ENCODE data around the gene KCNJ1. TPM values are rescaled to one million over a fixed set of nuclear protein-coding genes. Genes with fewer than 3 reads are reported as not detected.

KCNJ1 gene
- total and polyA plus RNA-seq, 8 donors: 0.09 to 0.83 (median 0.38) TPM; not detected in 2

DNA sequence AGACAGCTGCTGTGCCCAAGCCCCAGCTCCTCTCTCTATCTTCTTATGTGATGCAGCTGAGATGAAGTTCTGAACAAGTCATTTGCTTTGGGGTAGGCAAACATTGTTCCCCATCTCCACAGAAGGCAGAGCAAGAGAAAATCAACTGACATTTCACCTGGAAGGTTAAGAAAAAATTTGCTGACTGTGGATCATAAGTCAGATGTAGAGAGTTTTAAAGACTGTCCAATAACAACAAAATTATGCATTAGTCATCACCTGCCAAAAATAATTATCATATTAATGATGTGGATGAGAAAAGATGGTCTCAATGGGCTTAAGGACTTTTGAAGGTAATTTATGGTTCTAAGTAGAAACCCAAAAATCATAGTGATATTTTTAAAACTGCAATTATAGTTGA, 59.2 kb downstream of the KCNJ1 start:
- peaks cover 0 to 93% of the 10 kb centered on the region in 2 donors for H3K36me3 ChIP-seq
- peaks cover 0 to 4% of the 10 kb centered on the region in 2 donors for H3K4me1 ChIP-seq
- no peaks in the 10 kb centered on the region for H3K27me3 ChIP-seq
- TF ChIP-seq, protein P1, sequence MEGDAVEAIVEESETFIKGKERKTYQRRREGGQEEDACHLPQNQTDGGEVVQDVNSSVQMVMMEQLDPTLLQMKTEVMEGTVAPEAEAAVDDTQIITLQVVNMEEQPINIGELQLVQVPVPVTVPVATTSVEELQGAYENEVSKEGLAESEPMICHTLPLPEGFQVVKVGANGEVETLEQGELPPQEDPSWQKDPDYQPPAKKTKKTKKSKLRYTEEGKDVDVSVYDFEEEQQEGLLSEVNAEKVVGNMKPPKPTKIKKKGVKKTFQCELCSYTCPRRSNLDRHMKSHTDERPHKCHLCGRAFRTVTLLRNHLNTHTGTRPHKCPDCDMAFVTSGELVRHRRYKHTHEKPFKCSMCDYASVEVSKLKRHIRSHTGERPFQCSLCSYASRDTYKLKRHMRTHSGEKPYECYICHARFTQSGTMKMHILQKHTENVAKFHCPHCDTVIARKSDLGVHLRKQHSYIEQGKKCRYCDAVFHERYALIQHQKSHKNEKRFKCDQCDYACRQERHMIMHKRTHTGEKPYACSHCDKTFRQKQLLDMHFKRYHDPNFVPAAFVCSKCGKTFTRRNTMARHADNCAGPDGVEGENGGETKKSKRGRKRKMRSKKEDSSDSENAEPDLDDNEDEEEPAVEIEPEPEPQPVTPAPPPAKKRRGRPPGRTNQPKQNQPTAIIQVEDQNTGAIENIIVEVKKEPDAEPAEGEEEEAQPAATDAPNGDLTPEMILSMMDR (IDR thresholded peaks at IDR 0.05): no peak
- no peak for DNase-seq
- H3K4me3 ChIP-seq: no peak overlapping the region
- H3K27ac ChIP-seq: no peak overlapping the region
- ATAC-seq: no peak
- no peaks in the 10 kb centered on the region for H3K9me3 ChIP-seq
- intact Hi-C loops (cut with DNase I): no loop called here

DNA sequence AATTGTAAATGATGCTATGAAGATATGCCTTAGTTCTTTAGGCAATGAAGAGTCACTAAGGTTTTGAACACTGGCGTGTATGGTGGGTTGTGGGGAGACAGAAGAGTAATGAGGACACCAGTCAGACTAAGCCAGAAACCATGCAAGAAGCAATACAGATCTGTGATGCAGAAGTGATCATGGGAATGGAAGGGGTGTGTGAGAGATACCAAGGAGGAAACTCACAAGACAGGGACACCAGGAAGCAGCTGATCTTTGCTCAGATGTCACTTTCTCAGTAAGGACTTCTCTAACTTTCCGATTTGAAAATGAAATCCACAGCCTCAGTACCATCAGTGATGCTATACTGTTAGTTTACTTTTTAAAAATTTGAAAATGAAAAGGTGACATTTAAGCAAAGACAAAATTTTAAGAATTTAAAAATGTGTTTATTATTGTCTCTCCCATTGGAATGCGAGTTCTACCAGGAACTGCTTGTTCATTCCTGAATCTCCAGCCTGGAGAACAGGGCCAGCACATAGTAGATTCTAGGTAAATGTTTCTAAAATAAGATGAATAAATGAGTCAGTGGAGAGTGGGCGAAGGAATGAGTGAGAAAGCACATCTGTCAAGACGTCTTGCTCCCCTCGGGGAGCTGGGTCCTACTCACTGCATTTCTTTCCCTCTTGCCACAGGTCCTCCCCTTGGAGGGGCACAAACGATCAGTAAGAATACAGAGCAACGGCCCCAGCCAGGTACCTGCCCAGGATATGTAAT, 60.4 kb downstream of the KCNJ1 start:
- Histone ChIP-seq H3K4me3 (no peak overlapping the region), H3K27ac (no peak overlapping the region), H3K4me1 (peaks cover 0 to 11% of the 10 kb centered on the region in 2 donors), H3K27me3 (no peaks in the 10 kb centered on the region), H3K9me3 (no peaks in the 10 kb centered on the region), H3K36me3 (peaks cover 0 to 82% of the 10 kb centered on the region in 2 donors)
- DNase-seq (no peak), ATAC-seq (no peak)
- intact Hi-C loops (cut with DNase I): no loop called here
- TF ChIP-seq, protein P1 (IDR thresholded peaks at IDR 0.05): no peak

DNA sequence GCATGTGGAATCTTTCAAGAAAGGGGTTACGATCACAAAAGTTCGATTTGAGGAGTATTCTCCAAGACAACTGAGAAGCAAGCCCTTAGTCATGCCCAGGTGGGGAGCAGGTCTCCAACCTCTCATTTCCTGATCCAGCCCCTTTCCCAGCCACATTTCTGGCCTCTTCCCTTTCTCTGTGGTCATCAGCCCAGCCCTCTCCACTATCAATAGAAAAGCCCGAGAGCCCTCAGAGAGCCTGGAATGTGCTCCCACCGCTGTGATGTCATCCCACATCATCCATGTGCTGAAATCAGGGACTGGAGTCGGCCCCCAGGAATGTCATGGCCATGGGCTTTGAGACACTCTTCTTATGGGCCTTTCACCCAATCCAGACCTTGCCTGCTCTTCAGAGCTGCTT, 62.6 kb downstream of the KCNJ1 start:
- DNase-seq (no peak), ATAC-seq (no peak)
- Histone ChIP-seq H3K9me3 (no peaks in the 10 kb centered on the region), H3K4me3 (no peak overlapping the region), H3K36me3 (peaks cover 0 to 80% of the 10 kb centered on the region in 2 donors), H3K27ac (no peak overlapping the region), H3K27me3 (no peaks in the 10 kb centered on the region), H3K4me1 (peaks cover 0 to 11% of the 10 kb centered on the region in 2 donors)
- TF ChIP-seq, protein P1 (IDR thresholded peaks at IDR 0.05): no peak
- intact Hi-C loops (cut with DNase I): no loop called here

DNA sequence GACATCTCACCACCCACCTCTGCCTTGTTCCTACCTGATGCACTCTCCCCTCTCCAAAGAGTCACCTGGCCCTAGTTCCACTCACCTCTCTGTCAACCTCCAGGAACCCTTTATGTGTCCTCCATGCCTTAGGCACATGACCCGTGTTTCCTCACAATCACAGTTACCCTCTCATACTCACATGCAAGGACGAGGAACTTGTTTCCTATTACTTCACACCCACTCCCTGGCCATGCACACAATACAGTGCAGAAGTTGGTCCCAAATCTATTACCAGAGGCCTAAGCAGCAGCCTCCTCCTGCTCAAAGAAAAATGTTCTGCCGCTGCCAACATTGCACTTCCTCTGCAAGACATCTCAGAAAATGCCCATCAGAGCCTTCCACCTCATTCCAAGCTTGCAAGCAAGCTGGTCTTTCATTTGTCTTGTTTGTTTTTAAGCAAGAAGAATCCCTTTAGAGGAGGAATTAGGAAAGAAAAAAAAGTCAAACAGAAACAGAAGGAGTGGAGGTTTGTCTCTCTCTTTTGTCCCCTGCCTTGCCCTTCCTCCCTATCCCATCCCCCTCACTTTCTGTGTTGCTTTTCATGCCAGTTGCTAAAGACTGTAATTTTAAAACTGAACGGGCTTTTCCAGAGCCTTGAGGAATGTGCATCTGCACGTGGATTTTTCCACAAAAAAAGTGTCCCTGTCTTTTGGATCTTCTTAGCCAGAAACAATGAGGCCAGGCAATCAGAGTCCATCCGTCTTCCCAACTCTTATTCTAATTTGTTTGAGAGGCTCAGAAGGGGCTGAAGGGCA, 63.4 kb downstream of the KCNJ1 start:
- peak; percentile 56 for ATAC-seq
- H3K4me1 ChIP-seq: peaks cover 0 to 11% of the 10 kb centered on the region in 2 donors
- DNase-seq: no peak
- H3K36me3 ChIP-seq: peaks cover 0 to 80% of the 10 kb centered on the region in 2 donors
- H3K27me3 ChIP-seq: no peaks in the 10 kb centered on the region
- H3K9me3 ChIP-seq: no peaks in the 10 kb centered on the region
- H3K4me3 ChIP-seq: no peak overlapping the region
- no peak overlapping the region for H3K27ac ChIP-seq
- intact Hi-C loops (cut with DNase I): no loop called here
- TF ChIP-seq, protein P1 (IDR thresholded peaks at IDR 0.05): no peak

DNA sequence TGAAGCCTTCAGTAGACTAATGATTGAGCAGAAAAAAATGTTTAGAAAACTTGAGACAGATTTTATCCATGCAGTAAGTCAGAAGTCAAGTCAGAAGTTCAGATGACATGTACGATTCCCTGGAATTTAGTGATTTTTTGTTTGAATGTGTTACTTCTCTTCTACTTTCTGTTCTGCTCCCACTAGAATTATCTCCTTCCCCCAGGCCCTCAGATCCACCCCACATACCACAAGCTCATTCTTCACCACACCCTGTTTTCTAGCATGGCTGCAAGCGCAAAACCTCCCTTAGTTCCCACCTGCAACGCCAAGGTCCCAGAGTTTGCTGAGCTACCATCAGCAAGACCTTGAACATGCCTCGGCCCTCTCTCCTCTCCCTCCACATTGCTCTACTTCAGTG, 64.1 kb downstream of the KCNJ1 start:
- H3K36me3 ChIP-seq: peaks cover 0 to 80% of the 10 kb centered on the region in 2 donors
- no peak overlapping the region for H3K27ac ChIP-seq
- no peaks in the 10 kb centered on the region for H3K27me3 ChIP-seq
- DNase-seq: no peak
- peaks cover 0 to 11% of the 10 kb centered on the region in 2 donors for H3K4me1 ChIP-seq
- TF ChIP-seq, protein P1 (IDR thresholded peaks at IDR 0.05): no peak
- intact Hi-C loops (cut with DNase I): no loop called here
- ATAC-seq: no peak
- no peaks in the 10 kb centered on the region for H3K9me3 ChIP-seq
- H3K4me3 ChIP-seq: no peak overlapping the region

Measured in left lung (tissue), 10 donors.